NB4 (cell line): ENCODE measurements around the gene KRTAP5-4.

Source experiments
- DNase-seq: peaks from one replicate; pipeline ENCODE4 v3.0.0; 2010; ENCODE audit warnings: low read depth
- H3K4me3 ChIP-seq: one replicate; pipeline ENCODE4 v1.5.1; 2011; ENCODE audit warnings: mild to moderate bottlenecking, low read depth, low read length, moderate library complexity
- CTCF ChIP-seq: IDR thresholded peaks from one replicate; pipeline ENCODE4 v1.5.1; 2012; ENCODE audit warnings: low read depth, low read length
- MYC ChIP-seq: IDR thresholded peaks from 2 replicates; pipeline ENCODE4 v1.6.1; 2011; ENCODE audit warnings: low read depth, low read length
- POLR2A ChIP-seq: IDR thresholded peaks from 2 replicates; pipeline ENCODE4 v1.6.1; 2011; ENCODE audit warnings: mild to moderate bottlenecking; ENCODE audit not compliant: insufficient read length; ENCODE audit errors: extremely low read depth
- TF ChIP-seq, protein P1 (sequence below): IDR thresholded peaks from 2 replicates; pipeline ENCODE4 v1.6.1; 2011; ENCODE audit warnings: low read depth, low read length

KRTAP5-4 gene

GRCh38 chr11:1652771-1653540, 31.0 kb upstream of the KRTAP5-4 start:
- DNase-seq = peak; percentile 56
- no peak for TF ChIP-seq POLR2A
- TF ChIP-seq CTCF = peak; percentile 88
- H3K4me3 ChIP-seq = no peak overlapping the region

DNA sequence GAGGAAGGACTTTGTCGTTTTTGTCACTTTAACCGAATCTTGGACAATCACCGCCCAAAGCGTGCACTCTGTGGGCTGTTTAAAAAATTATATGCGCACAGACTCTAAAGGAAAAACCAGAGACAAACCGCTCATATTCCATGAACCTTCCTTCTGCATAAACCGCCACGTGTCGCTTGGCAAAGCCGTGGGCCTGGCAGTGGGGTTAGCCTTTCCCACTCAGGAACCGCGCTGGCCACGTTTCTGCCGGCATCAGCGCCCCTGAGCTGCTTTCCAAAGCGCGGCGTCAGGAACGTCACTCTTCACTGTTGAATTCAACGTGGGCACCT, 30.5 kb upstream of the KRTAP5-4 start:
- H3K4me3 ChIP-seq = no peak overlapping the region
- no peak for DNase-seq
- TF ChIP-seq CTCF = no peak

GRCh38 chr11:1652026-1652425, 30.1 kb upstream of the KRTAP5-4 start:
- no peak overlapping the region for H3K4me3 ChIP-seq
- TF ChIP-seq MYC = no peak
- no peak for TF ChIP-seq CTCF
- TF ChIP-seq, protein P1, sequence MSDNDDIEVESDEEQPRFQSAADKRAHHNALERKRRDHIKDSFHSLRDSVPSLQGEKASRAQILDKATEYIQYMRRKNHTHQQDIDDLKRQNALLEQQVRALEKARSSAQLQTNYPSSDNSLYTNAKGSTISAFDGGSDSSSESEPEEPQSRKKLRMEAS = no peak
- TF ChIP-seq POLR2A = no peak
- no peak for DNase-seq

GRCh38 chr11:1651411-1651980, 29.6 kb upstream of the KRTAP5-4 start:
- no peak for TF ChIP-seq CTCF
- TF ChIP-seq POLR2A = no peak
- no peak for TF ChIP-seq MYC
- TF ChIP-seq, protein P1 = no peak
- H3K4me3 ChIP-seq = no peak overlapping the region
- no peak for DNase-seq

GRCh38 chr11:1650918-1651262, 29.0 kb upstream of the KRTAP5-4 start:
- DNase-seq = no peak
- TF ChIP-seq POLR2A (no peak), MYC (no peak), CTCF (no peak)
- TF ChIP-seq, protein P1 = no peak

More at GRCh38 chr11:1650918-1651262, 29.0 kb upstream of the KRTAP5-4 start:
- no peak overlapping the region for H3K4me3 ChIP-seq
